Stimulated activated CD8-positive, alpha-beta memory T cell treated with anti-CD3 and anti-CD28 coated beads, Interleukin-12 subunit alpha, Interleukin-12 subunit beta, amount 100 ng/mL, for 4 hours (primary cell): ENCODE data around the gene SYNGR1.
"Not testable (repeated sequence)": the region's sequence is repeated elsewhere in the genome, so short reads cannot be mapped to it uniquely, and the experiment has no call there.

Experiments
- DNase-seq: peaks from one replicate; pipeline ENCODE4 v3.0.0-alpha.2; 2020; ENCODE audit warnings: low read depth

Gene SYNGR1

DNA sequence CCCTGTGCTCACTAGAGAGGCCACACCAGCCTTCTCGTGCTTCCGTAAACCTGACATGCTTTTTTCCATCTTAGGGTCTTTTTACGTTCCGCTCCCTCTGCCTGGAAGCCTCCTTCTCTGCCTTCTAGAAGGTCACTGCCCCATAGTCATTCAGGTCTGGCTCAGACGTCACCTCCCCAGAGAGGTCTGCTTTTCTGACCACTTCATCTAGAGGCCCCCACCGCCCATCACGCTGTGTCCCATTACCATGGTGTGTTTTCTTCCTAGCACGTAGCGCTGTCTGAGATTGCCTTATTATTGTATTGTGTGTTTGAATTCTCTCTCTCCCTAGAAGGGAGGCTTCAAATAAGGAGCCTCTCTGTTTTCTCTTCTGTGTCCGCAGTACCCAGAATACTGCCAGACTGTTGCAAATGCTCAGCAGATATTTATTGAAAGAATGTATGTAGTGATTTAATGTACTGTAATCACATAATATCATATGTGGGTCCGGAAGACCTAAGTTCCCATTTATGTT is 59.8 kb downstream of the SYNGR1 start:
- DNase-seq: no peak

DNA sequence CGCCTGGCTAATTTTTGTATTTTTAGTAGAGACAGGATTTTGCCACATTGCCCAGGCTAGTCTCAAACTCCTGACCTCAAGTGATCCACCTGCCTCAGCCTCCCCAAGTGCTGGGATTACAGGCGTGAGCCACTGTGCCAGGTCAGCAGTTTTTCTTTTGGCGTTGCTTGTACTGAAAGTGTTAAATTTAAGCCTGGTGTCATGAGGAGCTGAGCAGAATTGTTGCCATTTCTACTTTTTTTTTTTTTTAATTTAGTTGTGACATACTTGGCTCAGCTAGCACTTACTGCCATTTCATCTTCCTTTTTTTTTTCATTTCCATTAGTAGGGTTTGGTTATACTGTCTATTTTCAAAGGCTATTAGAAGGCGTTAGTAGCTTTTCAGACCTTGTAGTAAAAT is 60.5 kb downstream of the SYNGR1 start:
- no peak for DNase-seq

DNA sequence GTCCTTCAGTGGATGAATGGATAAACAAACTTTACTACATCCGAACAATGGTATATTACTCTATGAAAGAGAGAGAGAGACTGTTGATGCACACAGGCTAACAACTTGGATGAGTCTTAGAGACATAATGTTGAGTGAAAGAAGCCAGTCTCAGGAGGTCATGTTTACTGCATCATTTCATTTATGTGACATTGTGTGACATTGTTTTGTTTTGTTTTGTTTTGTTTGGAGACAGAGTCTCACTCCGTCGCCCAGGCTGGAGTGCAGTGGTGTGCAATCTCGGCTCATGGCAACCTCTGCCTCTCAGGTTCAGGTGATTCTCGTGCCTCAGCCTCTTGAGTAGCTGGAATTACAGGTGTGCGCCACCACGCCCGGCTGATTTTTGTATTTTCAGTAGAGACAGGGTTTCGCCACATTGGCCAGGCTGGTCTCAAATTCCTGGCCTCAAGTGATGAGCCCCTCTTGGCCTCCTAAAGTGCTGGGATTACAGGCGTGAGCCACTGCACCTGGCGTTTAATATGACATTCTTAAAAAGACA is 62.1 kb downstream of the SYNGR1 start:
- DNase-seq: not testable (repeated sequence)

DNA sequence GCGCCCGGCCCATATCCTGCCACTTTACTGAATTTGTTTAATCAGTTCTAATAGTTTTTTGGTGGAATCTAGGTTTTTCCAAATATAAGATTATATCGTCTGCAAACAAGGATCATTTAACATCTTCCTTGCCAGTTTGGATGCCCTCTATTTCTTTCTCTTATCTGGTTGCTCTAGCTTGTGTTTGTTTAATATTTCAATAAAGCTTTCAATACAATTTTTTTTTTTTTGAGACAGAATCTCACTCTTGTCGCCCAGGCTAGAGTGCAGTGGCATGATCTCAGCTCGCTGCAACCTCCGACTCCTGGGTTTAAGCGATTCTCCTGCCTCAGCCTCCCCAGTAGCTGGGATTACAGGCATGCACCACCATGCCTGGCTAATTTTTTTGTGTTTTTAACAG is 63.4 kb downstream of the SYNGR1 start:
- DNase-seq: not testable (repeated sequence)

DNA sequence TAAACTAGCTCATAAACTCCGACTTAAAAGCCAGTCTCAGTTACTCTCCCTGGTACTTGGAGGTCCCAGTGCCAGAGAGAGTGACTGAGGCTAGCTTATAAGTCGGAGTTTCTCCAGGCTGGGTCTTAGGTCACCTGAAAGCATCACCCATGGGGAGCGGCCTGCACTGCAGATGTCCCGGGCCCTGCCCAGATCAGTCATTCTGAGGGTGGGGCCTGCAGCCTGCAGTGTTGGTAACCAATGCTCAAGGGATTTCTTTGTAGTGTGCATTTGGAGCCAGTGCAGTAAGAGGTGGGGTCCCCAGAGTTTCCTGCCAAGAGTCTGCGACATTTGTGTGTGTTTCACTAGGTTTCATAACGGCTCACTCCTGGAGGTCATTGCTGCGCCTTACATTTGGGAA is 64.6 kb downstream of the SYNGR1 start:
- DNase-seq: no peak

DNA sequence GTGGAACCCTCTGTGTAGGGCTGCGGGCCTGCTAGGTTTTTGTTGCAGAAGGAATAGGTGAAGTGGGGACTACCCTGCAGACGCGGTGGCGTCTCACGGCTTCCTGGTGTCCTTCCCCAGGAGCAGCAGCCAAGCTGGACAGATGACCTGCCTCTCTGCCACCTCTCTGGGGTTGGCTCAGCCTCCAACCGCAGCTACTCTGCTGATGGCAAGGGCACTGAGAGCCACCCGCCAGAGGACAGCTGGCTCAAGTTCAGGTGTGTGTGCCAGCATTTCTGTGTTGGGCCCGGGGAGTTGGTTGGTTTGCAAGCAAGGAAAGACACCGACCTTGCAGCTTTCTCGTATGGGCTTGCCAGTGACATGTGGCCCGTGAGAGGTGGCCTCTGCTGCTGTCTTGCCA is 65.1 kb downstream of the SYNGR1 start:
- DNase-seq: no peak

DNA sequence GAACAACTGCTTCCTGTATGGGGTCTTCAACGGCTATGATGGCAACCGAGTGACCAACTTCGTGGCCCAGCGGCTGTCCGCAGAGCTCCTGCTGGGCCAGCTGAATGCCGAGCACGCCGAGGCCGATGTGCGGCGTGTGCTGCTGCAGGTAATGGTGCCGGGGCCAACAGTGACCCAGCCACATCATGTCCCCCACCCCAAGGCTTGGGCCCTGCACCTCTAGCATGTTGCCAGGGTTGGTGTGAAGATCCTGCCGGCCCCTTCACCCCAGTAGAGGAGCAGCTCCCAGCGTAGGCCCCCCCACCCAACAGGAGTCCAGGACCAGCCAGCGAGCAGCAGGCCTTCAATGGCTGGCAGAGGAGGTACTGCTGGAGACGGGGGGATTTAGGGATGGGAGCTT is 65.7 kb downstream of the SYNGR1 start:
- no peak for DNase-seq

DNA sequence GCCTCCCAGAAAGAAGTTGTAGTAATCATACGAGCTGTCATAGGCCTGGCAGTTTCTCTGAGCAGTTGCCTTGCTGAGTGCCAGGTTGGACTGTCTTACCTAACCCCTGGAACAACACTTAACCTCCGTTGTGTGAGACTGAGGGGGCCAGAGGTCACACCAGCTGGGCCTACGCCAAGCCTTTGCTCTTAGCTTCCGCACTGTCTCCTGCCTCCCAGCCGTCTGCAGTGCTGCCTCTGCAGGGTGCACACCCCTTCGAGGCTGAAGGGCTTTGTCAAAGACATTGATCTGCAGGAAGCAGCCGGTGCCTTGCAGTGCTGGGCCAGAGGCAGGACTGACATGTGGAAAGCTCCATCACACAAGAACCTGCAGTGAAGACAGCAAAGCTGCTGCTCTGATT is 66.5 kb downstream of the SYNGR1 start:
- no peak for DNase-seq

DNA sequence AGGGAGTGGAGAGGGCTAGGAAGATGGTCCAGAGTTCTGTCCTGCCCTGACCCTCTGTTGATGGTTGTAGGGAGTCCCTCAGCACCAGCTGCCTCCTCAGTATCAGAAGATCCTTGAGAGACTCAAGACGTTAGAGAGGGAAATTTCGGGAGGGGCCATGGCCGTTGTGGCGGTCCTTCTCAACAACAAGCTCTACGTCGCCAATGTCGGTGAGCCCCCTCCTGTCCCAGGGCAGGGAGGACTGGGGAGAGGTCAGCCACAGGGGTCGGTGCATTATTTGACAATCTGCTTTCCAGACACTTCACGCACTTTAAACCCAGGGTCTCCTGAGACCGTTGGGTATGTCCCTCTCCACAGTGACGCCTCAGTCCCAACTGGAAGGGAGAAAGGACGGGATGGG is 67.8 kb downstream of the SYNGR1 start:
- DNase-seq: no peak

DNA sequence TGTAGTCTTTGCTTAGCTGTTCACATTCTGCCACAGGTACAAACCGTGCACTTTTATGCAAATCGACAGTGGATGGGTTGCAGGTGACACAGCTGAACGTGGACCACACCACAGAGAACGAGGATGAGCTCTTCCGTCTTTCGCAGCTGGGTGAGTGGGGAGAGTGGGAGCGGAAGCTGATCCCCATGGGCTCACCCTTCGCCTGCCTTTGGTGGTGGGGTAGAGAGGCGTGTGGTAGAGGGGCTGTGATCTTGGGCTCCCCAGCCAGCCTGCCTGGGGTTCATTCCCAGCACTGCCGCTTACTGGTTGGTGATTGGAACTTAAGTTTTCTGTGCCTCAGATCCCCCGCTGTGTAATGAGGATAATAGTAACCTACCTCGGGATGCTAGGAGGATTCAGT is 68.9 kb downstream of the SYNGR1 start:
- DNase-seq: no peak

DNA sequence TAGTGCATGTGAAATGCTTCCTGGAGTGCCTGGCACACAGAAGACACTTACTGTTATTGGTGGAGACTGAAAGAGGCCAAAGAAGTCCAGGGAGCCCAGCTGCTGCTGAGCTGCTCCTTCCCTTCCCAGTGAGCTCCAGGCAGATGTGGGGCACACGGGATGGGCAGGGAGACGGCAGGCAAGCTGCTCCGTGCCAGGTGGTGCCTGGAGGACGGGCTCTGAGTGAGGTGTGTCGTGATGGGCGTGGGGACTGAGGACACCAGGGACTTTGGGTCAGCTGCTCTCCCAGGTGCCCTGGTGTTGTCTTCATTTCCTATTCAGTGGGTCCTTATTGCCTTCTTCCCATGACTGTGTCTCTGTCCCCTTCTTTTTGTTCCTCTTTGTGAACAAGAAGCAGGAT is 69.3 kb downstream of the SYNGR1 start:
- no peak for DNase-seq

DNA sequence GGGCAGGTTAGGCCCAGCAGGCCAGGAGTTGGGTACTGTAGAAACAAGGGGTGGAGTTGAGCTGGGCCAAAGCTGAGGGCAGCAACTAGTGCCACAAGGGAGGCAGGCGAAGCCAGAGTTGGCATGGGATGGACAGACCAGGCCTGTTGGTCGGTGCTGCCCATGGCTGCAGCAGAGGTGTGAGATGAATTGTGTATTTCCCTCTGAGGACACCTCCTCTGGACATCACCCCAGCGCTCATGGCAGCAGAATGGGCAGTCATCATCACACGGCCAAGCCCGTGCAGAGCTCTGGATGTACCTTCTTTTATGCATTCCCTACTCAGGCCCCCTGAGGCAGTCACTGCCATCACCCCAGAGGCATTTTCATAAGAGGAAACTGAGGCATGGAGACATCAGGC is 70.1 kb downstream of the SYNGR1 start:
- no peak for DNase-seq

DNA sequence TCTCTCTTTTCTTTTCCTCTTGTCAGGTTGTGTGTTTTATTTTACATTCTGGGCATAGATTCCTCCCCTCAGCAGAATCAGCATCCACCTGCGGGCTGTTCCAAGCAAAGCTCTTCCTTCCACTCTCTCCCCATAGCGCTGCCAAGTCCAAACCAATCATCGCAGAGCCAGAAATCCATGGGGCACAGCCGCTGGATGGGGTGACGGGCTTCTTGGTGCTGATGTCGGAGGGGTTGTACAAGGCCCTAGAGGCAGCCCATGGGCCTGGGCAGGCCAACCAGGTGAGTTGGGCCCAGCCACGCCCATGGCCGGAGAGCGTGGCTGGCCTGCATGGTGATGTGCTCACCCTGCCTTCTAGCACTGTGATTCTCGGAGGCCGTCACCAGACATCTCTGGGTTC is 71.9 kb downstream of the SYNGR1 start:
- no peak for DNase-seq

DNA sequence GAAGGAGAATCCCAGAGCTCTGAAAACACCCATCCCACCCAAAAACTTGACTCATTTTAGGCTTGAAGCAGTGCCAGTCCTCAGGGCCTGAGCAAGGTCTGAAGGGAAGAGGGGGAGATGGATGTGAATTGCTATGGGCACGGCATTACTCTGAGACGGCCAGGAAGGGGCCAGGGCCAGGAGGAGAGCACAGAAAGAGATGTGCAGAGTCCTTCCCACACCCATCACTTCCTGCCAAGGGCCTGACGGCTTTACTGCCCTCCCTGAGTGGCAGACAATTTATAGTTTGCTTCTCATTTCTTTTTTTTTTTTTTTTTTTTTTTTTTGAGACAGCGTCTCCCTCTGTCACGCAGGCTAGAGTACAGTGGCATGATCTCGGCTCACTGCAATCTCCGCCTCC is 72.3 kb downstream of the SYNGR1 start:
- DNase-seq: no peak

DNA sequence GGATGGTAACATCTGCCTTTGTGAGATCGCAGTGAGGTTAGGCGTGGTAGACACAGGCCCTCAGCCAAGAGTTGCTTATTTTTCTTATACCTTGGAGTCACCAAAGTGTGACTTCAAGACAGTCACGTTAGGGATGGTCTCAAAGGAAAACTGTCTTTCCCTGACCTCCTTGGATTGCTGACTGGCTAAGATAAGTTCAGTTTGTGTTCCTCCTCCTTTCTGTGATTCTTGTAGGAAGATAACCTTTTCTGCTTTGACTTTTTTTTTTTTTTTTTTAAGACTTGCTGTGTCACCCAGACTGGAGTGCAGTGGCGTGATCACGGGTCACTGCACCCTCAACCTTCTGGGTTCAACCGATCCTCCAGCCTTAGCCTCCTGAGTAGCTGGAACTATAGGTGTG is 72.9 kb downstream of the SYNGR1 start:
- no peak for DNase-seq

DNA sequence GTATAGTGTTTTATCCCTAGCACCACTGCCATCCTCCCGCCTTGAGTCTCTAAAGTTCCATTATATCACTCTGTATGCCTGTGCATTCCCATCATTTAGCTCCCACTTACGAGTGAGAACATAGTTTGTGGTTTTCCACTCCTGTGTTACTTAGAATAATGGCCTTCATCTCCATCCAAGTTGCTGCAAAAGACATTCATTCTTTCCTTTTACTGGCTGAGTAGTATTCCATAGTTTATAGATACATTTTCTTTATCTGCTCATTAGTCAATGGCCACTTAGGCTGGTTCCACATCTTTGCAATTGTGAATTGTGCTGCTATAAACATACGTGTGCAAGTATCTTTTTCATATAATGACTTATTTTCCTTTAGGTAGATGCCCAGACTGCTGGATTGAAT is 74.2 kb downstream of the SYNGR1 start:
- DNase-seq: no peak

DNA sequence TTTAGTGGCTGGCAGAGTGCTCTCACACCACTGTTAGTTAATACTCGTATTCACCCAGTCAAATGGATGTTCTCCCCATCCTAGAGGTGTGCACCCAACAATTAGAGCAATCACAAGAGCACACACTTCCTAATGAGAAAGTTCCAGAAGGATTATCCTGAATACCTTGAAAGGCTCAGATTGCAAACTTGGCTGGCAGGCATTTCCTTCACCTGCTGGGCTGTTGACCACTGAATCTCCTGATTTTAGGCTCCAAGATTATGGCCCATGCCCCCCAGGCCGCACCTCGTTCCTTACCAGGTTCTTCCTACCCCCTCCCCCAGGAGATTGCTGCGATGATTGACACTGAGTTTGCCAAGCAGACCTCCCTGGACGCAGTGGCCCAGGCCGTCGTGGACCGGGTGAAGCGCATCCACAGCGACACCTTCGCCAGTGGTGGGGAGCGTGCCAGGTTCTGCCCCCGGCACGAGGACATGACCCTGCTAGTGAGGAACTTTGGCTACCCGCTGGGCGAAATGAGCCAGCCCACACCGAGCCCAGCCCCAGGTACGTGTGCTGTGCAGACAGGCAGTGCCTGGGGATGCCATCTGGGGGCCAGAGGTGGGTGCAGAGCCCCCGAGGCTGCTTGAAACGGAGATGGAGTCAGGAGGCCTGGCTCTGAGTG is 76.7 kb downstream of the SYNGR1 start:
- no peak for DNase-seq

DNA sequence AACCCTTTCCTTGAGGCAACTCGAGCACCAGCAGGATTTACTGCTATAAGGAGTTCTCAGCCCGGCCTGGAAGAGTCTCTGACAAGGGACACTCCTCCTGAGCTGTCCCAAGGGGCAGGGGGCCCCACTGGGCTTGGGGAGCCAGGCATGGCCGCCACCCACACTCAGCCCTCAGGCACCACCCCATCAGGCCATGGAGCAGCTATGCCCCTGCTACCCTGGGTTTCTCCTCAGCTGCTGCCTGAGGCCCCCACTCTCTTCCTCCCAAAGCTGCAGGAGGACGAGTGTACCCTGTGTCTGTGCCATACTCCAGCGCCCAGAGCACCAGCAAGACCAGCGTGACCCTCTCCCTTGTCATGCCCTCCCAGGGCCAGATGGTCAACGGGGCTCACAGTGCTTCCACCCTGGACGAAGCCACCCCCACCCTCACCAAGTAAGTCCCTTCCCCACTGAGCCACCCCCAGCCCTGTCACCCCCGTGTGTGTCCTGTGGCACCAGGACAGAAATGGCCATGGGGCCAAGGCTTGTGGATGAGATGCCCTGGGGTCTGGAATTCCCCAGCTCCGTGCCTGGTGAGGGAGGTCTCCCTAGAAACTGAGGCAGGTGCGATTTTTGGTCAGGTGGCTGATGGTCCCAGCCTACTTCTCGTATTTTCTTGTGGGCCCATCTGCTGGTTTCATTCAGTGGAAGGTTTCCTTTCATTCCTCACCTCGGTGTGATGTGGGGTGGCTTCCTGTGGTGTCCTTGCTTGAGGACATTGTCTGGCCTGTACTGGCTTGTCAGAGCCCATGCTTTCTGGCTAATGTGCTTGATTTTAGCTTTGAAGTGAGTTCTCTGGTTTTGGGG is 78.2 kb downstream of the SYNGR1 start:
- no peak for DNase-seq

DNA sequence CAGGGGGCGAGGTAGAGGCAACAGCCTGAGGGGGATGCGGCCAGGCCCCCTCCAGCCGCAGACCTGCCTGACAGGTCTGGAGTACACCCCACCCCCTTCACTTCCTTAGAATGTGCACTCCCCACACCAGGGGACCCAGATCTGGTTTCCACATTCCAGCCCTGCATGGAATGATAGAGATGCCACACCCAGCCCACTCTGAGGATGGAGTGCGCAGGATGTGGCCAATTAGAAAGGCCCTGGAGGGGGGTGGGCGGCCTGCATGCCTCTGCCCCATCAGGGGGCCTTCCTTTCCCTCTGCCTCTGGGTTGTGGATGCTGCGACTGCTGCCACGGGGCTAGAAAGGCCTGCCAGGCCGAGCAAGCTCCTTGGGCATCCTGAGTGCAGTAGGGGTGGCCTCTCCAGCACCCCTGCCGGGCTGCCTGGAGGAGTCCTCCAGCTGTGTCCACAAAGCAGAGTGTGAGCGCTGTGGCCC is 78.8 kb downstream of the SYNGR1 start:
- DNase-seq: no peak

DNA sequence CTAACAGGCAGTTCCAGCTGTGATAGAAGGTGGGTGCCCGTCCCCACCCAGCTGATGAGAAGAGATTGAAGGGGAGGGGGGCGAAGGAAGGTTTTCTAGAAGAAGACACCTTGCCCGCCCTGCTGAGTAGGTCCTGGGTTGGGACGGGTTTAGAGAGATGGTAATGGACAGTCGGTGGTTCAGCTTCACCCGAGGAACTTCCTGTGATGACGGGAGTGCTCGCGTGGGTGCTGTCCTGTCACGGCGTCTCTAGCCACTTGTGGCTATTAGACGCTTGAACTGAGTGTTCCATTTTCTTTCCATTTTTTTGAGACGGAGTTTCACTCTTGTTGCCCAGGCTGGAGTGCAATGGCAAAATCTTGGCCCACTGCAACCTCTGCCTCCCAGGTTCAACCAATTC is 79.4 kb downstream of the SYNGR1 start:
- no peak for DNase-seq

DNA sequence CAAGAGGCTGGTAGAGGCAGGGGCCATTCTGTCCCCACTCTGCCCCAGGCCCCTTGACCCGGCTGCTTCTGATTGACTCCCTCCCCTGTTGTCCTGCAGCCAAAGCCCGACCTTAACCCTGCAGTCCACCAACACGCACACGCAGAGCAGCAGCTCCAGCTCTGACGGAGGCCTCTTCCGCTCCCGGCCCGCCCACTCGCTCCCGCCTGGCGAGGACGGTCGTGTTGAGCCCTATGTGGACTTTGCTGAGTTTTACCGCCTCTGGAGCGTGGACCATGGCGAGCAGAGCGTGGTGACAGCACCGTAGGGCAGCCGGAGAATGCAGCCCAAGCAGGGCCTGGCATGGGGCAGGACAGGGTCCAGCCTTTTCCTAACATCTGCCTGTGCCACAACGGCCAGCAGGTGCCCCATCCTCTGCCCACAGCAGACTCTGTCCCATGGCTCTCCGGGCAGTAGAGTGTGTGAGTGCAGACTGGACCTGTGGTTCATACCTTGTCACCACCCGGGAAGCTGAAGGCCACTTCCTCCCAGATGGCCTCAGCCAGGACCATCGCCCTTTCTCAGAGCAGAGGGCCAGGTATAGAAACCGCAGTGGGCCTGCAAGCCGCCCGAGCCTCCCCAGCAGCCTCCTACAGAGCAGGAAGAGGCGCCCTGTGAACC is 80.3 kb downstream of the SYNGR1 start:
- no peak for DNase-seq

DNA sequence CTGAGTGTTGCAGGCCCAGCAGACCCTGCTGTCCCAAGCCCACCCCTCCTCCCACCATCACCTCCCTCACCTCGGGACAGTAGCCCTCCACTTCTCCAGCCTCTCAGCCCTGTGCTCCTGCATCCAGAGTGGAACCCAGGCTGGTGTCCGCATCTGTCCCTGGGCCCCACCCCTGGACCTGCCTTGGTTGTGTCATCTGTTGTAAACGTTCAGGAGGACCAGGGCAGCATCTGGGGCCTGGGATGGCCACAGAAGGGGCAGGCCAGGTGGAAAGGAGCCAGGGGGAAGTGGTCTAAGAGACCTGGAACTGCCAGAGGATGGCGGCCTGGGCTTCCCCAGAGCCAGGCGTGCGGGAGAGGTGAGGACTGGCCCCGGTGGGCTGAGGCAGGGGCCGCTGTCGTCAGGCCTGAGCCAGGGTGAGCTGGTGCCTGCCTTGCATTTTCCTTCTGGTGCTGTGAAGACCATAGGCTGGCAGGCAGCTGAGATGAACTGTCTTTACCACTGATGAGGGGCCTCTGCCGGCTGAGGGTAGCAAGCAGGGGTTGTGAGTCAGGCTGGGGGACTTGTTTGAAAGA is 80.9 kb downstream of the SYNGR1 start:
- DNase-seq: no peak
